Renal cortical epithelial cell (primary cell): ENCODE measurements around the gene RHCE. TPM values are rescaled to one million over a fixed set of nuclear protein-coding genes. Genes with fewer than 3 reads are reported as not detected.
"Not testable (repeated sequence)": the region's sequence is repeated elsewhere in the genome, so short reads cannot be mapped to it uniquely, and the experiment has no call there.

Experiments
- DNase-seq: peaks from one replicate; pipeline ENCODE4 v3.0.0-alpha.2; 2011; ENCODE audit warnings: low read depth
- total RNA-seq: library from RNA; depleted of rRNA; stranded (reverse); fragments of >200 nt; gene quantifications from 2 replicates; pipeline ENCODE4 v1.2.3, GENCODE V29; 2014

The RHCE gene
- 0.15 and 1.2 TPM in 2 replicates for total RNA-seq

- not testable (repeated sequence) for DNase-seq
Measured at GRCh38 chr1:25420715-25421114, at the start of gene RHCE. RHCE (minus strand) TSS chr1:25420825; CDS start chr1:25420786, 39 bp downstream.

- peak; percentile 23 for DNase-seq
Measured at GRCh38 chr1:25469177-25469576, 48.6 kb upstream of the RHCE start.

- DNase-seq, result no peak
Measured at GRCh38 chr1:25468033-25468432, 47.4 kb upstream of the RHCE start.

GRCh38 chr1:25467616-25468015 is 47.0 kb upstream of the RHCE start:
- DNase-seq, result no peak

GRCh38 chr1:25467193-25467592 is 46.6 kb upstream of the RHCE start:
- DNase-seq, result no peak

- no peak for DNase-seq
Measured at GRCh38 chr1:25462732-25463131, 42.1 kb upstream of the RHCE start.

- no peak for DNase-seq
Measured at GRCh38 chr1:25461849-25462248, 41.2 kb upstream of the RHCE start.

- not testable (repeated sequence) for DNase-seq
Measured at GRCh38 chr1:25460816-25461215, 40.2 kb upstream of the RHCE start.

- no peak for DNase-seq
Measured at GRCh38 chr1:25460020-25460419, 39.4 kb upstream of the RHCE start.

GRCh38 chr1:25458541-25459298 is 38.1 kb upstream of the RHCE start:
- DNase-seq, result no peak

- DNase-seq, result no peak
Measured at GRCh38 chr1:25456502-25456901, 35.9 kb upstream of the RHCE start.

GRCh38 chr1:25451908-25452307 is 31.3 kb upstream of the RHCE start:
- DNase-seq, result no peak

GRCh38 chr1:25450891-25451290 is 30.3 kb upstream of the RHCE start:
- no peak for DNase-seq

GRCh38 chr1:25447547-25447946 is 26.9 kb upstream of the RHCE start:
- DNase-seq, result no peak

GRCh38 chr1:25445993-25446538 is 25.4 kb upstream of the RHCE start:
- DNase-seq, result no peak

GRCh38 chr1:25444604-25445003 is 24.0 kb upstream of the RHCE start:
- not testable (repeated sequence) for DNase-seq

- DNase-seq, result no peak
Measured at GRCh38 chr1:25443030-25443699, 22.5 kb upstream of the RHCE start.

- DNase-seq, result peak; percentile 45
Measured at GRCh38 chr1:25442178-25442577, 21.6 kb upstream of the RHCE start.

GRCh38 chr1:25439287-25439686 is 18.7 kb upstream of the RHCE start:
- DNase-seq, result no peak

GRCh38 chr1:25437672-25438071 is 17.0 kb upstream of the RHCE start:
- no peak for DNase-seq

- DNase-seq, result peak; percentile 51
Measured at GRCh38 chr1:25435397-25436108, 14.9 kb upstream of the RHCE start.

- DNase-seq, result no peak
Measured at GRCh38 chr1:25433389-25434186, 13.0 kb upstream of the RHCE start.
